ENCODE results near the gene MYLK. TPM values are rescaled to one million over a fixed set of nuclear protein-coding genes. Genes with fewer than 3 reads are reported as not detected.

Gene MYLK
- total and polyA plus RNA-seq, 9 of the 15 experiments (the other 6 are each of a cell fraction or from before 2014, with no cell fraction given): 0.11 to 0.53 (median 0.18) TPM; not detected in 2

- no peaks in the 10 kb centered on the region for H3K36me3 ChIP-seq (ENCODE audit: control insufficient read depth, insufficient read depth, low read length)
- no peaks in the 10 kb centered on the region for H3K9me3 ChIP-seq (replicated peaks; ENCODE audit: control insufficient read depth, insufficient read depth, low read depth, low read length)
- no peak overlapping the region for H2AFZ ChIP-seq (ENCODE audit: low read depth, low read length)
- no TSS peak for BruUV-seq (replicated peaks)
- no peak overlapping the region for H3K4me3 ChIP-seq
- H3K4me1 ChIP-seq (replicated peaks in 1 of 2; ENCODE audit: control insufficient read depth in 2 of 2, insufficient read depth in 2 of 2, low read length in 2 of 2): no peaks in the 10 kb centered on the region
- no peak for ATAC-seq
- WGBS (ENCODE audit: insufficient coverage, low coverage, missing lambda C conversion rate): 3% methylated on average over 13 of the region's 14 CpGs
- DNase-seq (ENCODE audit: extremely low read depth in 1 of 4, low spot score in 3 of 4): no peak
- H3K27me3 ChIP-seq (ENCODE audit: control insufficient read depth in 2 of 2, insufficient read depth in 2 of 2, low read length in 2 of 2): peaks cover 0 to 4% of the 10 kb centered on the region in 2 experiments; a peak in 1 of 5 replicates
- H4K20me1 ChIP-seq (replicated peaks; ENCODE audit: control insufficient read depth, insufficient read depth, low read length): no peaks in the 10 kb centered on the region
- ChIA-PET CTCF (ENCODE audit: low intra/inter-chr PET ratio) (no interaction called here), POLR2A (no interaction called here)
- H3K9me1 ChIP-seq (ENCODE audit: control insufficient read depth, insufficient read depth, low read length): no peaks in the 10 kb centered on the region
- no peak overlapping the region for H3K4me2 ChIP-seq (ENCODE audit: insufficient read depth, low read length)
- no peak overlapping the region for H3K27ac ChIP-seq (ENCODE audit: extremely low read depth, low read depth, low read length)
- intact Hi-C loops (cut with micrococcal nuclease): no loop called here
- H3K79me2 ChIP-seq (ENCODE audit: control insufficient read depth, insufficient read depth, low read length): no peaks in the 10 kb centered on the region
- no peak for TF ChIP-seq PHF8 (IDR thresholded peaks at IDR 0.05; ENCODE audit: borderline replicate concordance, low read length)
- TF ChIP-seq C11orf30 (IDR thresholded peaks at IDR 0.05; ENCODE audit: low read depth): peak; percentile 23; the same call in 1 of the 2 replicates
- TF ChIP-seq ZNF316 (IDR thresholded peaks at IDR 0.05): 0 out of 2 replicates have a peak, but pooled peaks have one; percentile 18
- no peak for TF ChIP-seq MGA (IDR thresholded peaks at IDR 0.05)
- FAIRE-seq: no peak
- in situ Hi-C loops (cut with MboI): no loop called here
- no peak overlapping the region for H3K9ac ChIP-seq (ENCODE audit: insufficient read depth in 1 of 2, low read depth in 2 of 2, low read length in 2 of 2)
Measured at GRCh38 chr3:123712077-123712860, 171.9 kb downstream of the MYLK start.

All from K562 (cell line).